ENCODE results near the gene LCTL.
"Not testable (repeated sequence)": the region's sequence is repeated elsewhere in the genome, so short reads cannot be mapped to it uniquely, and the experiment has no call there.

LCTL gene

DNA sequence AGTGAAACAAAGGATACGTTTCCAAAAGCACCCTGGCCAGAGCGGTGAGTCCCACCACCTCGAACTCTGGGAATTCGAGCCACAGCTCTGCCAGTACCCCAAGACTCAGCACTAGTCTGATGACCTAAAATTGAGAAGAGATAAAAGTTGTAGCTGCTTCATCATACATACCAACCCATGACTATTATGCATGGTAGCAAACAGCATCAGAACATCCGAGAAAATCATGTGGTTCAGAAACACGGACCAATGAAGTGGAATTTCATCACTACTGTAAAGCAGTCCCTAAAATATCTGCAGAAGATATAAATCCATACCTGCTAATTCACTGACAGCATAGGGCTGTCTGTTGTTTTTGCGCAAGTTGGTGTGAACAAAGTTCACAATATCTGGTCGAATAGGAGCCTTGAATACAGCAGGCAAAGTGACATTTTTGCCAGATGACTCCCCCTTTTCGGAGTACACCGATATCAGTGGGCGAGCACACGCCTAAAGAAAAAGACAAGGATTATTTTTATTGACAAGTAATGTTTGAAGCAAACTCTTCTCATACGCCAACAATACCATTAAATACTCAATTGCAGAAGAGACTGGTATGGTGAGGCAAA, 62.7 kb downstream of the LCTL start:
- peak; percentile 31 for DNase-seq (ENCODE audit: low spot score)

DNA sequence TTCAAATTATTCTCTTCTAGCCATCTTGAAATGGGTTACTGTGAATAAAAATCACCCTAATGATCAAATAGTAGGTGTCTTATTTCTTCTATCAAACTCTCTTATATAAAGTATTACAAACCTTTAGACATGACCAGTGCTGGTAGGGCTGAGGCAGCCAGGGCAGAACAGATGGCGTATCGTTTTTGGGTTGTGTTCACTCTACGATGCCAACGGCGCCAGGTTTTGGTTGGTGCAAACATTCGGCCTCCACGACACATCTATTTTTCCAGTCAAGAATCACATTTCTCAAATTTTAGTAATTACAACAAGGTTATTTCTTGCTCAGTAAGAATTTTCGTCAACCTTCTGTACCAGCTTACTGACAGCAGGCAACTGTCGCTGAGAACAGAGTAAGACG, 63.3 kb downstream of the LCTL start:
- no peak for DNase-seq (ENCODE audit: low spot score)

DNA sequence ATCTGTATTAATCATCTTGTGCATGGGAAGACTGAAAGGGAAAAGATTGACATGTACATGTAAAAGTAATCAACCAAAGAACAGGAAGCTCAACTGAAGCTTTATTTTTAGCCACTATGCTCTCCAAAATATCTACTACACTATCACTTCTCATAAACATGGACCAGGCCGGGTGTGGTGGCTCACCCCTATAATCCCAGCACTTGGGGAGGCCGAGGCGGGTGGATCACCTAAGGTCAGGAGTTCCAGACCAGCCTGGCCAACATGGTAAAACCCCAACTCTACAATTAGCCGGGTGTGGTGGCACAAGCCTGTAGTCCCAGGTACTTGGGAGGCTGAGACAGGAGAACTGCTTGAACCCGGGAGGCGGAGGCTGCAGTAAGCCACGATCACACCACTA, 65.5 kb downstream of the LCTL start:
- DNase-seq (ENCODE audit: low spot score) = not testable (repeated sequence)

DNA sequence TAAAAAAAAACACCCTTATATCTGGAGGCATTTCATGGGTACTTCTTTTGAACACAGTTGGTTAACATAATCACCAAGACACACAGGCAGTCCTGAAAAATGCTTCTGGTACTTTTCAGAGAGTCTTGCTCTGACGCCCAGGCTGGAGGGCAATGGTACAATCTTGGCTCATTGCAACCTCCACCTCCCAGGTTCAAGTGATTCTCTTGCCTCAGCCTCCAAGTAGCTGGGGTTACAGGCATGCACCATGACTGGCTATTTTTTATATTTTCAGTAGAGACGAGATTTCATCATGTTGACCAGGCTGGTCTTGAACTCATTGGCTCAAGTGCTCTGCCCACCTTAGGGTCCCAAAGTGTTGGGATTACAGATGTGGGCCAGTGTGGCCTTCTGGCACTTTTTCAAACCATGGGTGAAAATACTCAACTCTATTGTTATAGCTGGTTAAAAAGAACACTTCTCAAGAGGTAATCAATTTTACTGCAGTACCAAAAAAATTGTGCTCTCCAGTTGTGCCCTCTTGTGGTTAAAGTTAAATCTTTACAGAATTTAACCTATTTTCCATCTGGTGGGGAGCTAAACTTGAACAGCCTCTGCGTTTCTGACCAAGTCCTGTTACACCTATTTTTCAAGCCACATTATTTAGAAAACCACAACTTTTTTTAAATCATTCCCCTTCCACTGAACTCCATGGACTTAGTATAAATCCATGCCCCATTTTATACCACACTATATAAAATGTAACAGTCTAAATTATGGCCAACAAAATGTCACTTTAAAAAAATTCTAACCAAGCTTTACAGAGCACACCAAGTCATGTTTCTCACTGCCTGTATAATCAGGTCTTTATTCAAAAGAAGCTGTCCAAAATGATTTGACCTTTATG, 67.1 kb downstream of the LCTL start:
- no peak for DNase-seq (ENCODE audit: low spot score)

Data from AG08396 (cell line).